ENCODE results near the gene MPND.
"Not testable (repeated sequence)": the region's sequence is repeated elsewhere in the genome, so short reads cannot be mapped to it uniquely, and the experiment has no call there.

MPND gene

GRCh38 chr19:4320419-4320818 is 22.9 kb upstream of the MPND start:
- no peak for DNase-seq

GRCh38 chr19:4322942-4323665 is 20.3 kb upstream of the MPND start:
- DNase-seq = no peak

GRCh38 chr19:4323692-4324091 is 19.7 kb upstream of the MPND start:
- DNase-seq = no peak

- DNase-seq = no peak
Observed at GRCh38 chr19:4324228-4324627, 19.1 kb upstream of the MPND start.

GRCh38 chr19:4326215-4326836 is 17.0 kb upstream of the MPND start:
- DNase-seq = no peak

GRCh38 chr19:4326837-4327251 is 16.5 kb upstream of the MPND start:
- DNase-seq = no peak

GRCh38 chr19:4327252-4327876 is 16.0 kb upstream of the MPND start:
- DNase-seq = no peak

GRCh38 chr19:4327877-4328242 is 15.5 kb upstream of the MPND start:
- no peak for DNase-seq

- no peak for DNase-seq
Observed at GRCh38 chr19:4328243-4328990, 14.9 kb upstream of the MPND start.

- DNase-seq = not testable (repeated sequence)
Observed at GRCh38 chr19:4328991-4329681, 14.2 kb upstream of the MPND start.

GRCh38 chr19:4329858-4330257 is 13.5 kb upstream of the MPND start:
- DNase-seq = no peak

- DNase-seq = no peak
Observed at GRCh38 chr19:4334929-4335570, 8.3 kb upstream of the MPND start.

GRCh38 chr19:4337906-4338440 is 5.4 kb upstream of the MPND start:
- no peak for DNase-seq

- DNase-seq = no peak
Observed at GRCh38 chr19:4338441-4339355, 4.7 kb upstream of the MPND start, which contains the start of gene STAP2. TSS of gene STAP2 (minus strand) at chr19:4338827. CDS start at chr19:4338753, 74 bp downstream.

GRCh38 chr19:4342314-4342614 is 1.1 kb upstream of the MPND start:
- DNase-seq = no peak

- peak; percentile 99 for DNase-seq
Observed at GRCh38 chr19:4342615-4343369, 570 bp upstream of the MPND start.

- DNase-seq = no peak
Observed at GRCh38 chr19:4345342-4346019, 2.1 kb downstream of the MPND start.

GRCh38 chr19:4346020-4346383 is 2.6 kb downstream of the MPND start:
- DNase-seq = no peak

GRCh38 chr19:4347521-4347920 is 4.2 kb downstream of the MPND start:
- no peak for DNase-seq

- not testable (repeated sequence) for DNase-seq
Observed at GRCh38 chr19:4349225-4349624, 5.9 kb downstream of the MPND start.
